Measurements from ENCODE around the gene MGAT1. TPM values are rescaled to one million over a fixed set of nuclear protein-coding genes. Genes with fewer than 3 reads are reported as not detected.

The MGAT1 gene
- polyA plus RNA-seq, 3 donors: 231 to 523 (median 385) TPM

GRCh38 chr5:180817893-180818674, 15.5 kb upstream of the MGAT1 start:
- Histone ChIP-seq H3K36me3 (replicated peaks in 1 of 2; ENCODE audit: control insufficient read depth in 1 of 2, insufficient read depth in 2 of 2, low read length in 2 of 2) (no peaks in the 10 kb centered on the region), H3K9ac (ENCODE audit: insufficient read depth, low read length, poor library complexity, severe bottlenecking) (no peak overlapping the region), H3K9me3 (replicated peaks in 1 of 2; ENCODE audit: control insufficient read depth in 1 of 2, insufficient read depth in 1 of 2, low read length in 2 of 2) (no peaks in the 10 kb centered on the region), H3K4me3 (replicated peaks in 1 of 3; ENCODE audit: low read depth in 2 of 3, low read length in 3 of 3) (no peak overlapping the region), H3K27ac (ENCODE audit: low read depth in 1 of 2, low read length in 2 of 2) (no peak overlapping the region), H3K4me2 (replicated peaks; ENCODE audit: extremely low read depth, low read length, poor library complexity, severe bottlenecking) (no peak overlapping the region), H4K20me1 (ENCODE audit: insufficient read depth, low read length) (peaks cover 12% of the 10 kb centered on the region), H3K79me2 (ENCODE audit: insufficient read depth, low read length) (peaks cover 24% of the 10 kb centered on the region), H3K27me3 (ENCODE audit: control insufficient read depth in 2 of 2, insufficient read depth in 2 of 2, low read length in 2 of 2) (no peaks in the 10 kb centered on the region), H2AFZ (ENCODE audit: insufficient read depth, low read depth, low read length, poor library complexity, severe bottlenecking) (no peak overlapping the region), H3K4me1 (ENCODE audit: control insufficient read depth in 1 of 2, insufficient read depth in 2 of 2, low read length in 2 of 2) (peaks cover 73 to 80% of the 10 kb centered on the region in 2 donors)
- TF ChIP-seq CTCF (IDR thresholded peaks at IDR 0.05): no peak
- Mint-ChIP-seq H3K4me1 (peaks cover 74% of the 10 kb centered on the region), H3K9me3 (no peaks in the 10 kb centered on the region), H3K36me3 (peaks cover 0 to 13% of the 10 kb centered on the region in 2 donors), H3K4me3 (peak overlapping the region in 1 of 2 donors; percentile 4), H3K27me3 (ENCODE audit: low read depth in 3 of 3) (peaks cover 0 to 5% (median 2%) of the 10 kb centered on the region in 3 donors), H3K27ac (peak overlapping the region in 6 of 7 donors; percentile 27 to 98 (median 87))
- WGBS (ENCODE audit: insufficient coverage): 56% methylated on average over 8 of the region's 13 CpGs
- peak in 2 of 3 donors; percentile 28 to 51 for DNase-seq
- intact Hi-C loops (cut with micrococcal nuclease): no loop called here

- Histone ChIP-seq H3K4me2 (replicated peaks; ENCODE audit: extremely low read depth, low read length, poor library complexity, severe bottlenecking) (peak overlapping the region; percentile 57), H3K9ac (ENCODE audit: insufficient read depth, low read length, poor library complexity, severe bottlenecking) (no peak overlapping the region)
- no peaks in the 10 kb centered on the region for H3K9me3 Mint-ChIP-seq
These were observed 14.3 kb upstream of the MGAT1 start for GRCh38 chr5:180816608-180817534.

More at GRCh38 chr5:180816608-180817534, 14.3 kb upstream of the MGAT1 start:
- Histone ChIP-seq H3K27ac (ENCODE audit: low read depth in 1 of 2, low read length in 2 of 2) (peak overlapping the region; percentile 89 to 95), H2AFZ (ENCODE audit: insufficient read depth, low read depth, low read length, poor library complexity, severe bottlenecking) (peak overlapping the region; percentile 69), H3K27me3 (ENCODE audit: control insufficient read depth in 2 of 2, insufficient read depth in 2 of 2, low read length in 2 of 2) (no peaks in the 10 kb centered on the region), H3K9me3 (replicated peaks in 1 of 2; ENCODE audit: control insufficient read depth in 1 of 2, insufficient read depth in 1 of 2, low read length in 2 of 2) (no peaks in the 10 kb centered on the region), H4K20me1 (ENCODE audit: insufficient read depth, low read length) (peaks cover 18% of the 10 kb centered on the region), H3K4me1 (ENCODE audit: control insufficient read depth in 1 of 2, insufficient read depth in 2 of 2, low read length in 2 of 2) (peaks cover 75 to 87% of the 10 kb centered on the region in 2 donors), H3K36me3 (replicated peaks in 1 of 2; ENCODE audit: control insufficient read depth in 1 of 2, insufficient read depth in 2 of 2, low read length in 2 of 2) (no peaks in the 10 kb centered on the region), H3K79me2 (ENCODE audit: insufficient read depth, low read length) (peaks cover 36% of the 10 kb centered on the region), H3K4me3 (replicated peaks in 1 of 3; ENCODE audit: low read depth in 2 of 3, low read length in 3 of 3) (peak overlapping the region in 1 of 3 experiments; percentile 98)
- Mint-ChIP-seq H3K4me1 (peaks cover 79% of the 10 kb centered on the region), H3K27ac (peak overlapping the region; percentile 88 to 98 (median 96)), H3K4me3 (peak overlapping the region in 1 of 2 donors; percentile 46), H3K27me3 (ENCODE audit: low read depth in 3 of 3) (peaks cover 0 to 5% (median 2%) of the 10 kb centered on the region in 3 donors), H3K36me3 (peaks cover 5 to 19% of the 10 kb centered on the region in 2 donors)
- TF ChIP-seq CTCF (IDR thresholded peaks at IDR 0.05): no peak
- WGBS (ENCODE audit: insufficient coverage): 1% methylated on average over 8 of the region's 13 CpGs
- DNase-seq: no peak
- intact Hi-C loops (cut with micrococcal nuclease): no loop called here
